ENCODE results near the gene RFPL3.
A peak's percentile ranks its signal among the peaks of the same experiment; 100 is the strongest.

The RFPL3 gene

DNA sequence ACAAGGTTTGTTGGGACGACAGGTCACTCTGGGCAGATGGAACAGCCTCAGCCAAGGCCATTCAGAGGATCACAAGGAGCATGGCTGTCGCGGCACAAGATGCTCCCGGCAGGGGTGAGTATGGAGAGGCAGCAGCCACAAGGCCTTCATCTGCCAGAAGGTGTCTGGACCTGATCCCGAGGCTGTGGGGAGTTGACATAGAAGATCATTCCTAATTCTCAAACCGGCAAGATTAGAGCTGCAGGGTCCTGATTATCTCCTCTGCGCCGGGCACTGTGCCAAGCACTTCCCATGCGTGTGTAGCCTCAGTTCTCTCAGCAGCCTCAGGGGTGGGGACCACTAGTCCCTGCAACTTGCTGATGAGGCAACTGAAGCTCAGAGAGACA is 32.3 kb upstream of the RFPL3 start:
- CTCF ChIA-PET, result no interaction called here
- TF ChIP-seq, protein P1, sequence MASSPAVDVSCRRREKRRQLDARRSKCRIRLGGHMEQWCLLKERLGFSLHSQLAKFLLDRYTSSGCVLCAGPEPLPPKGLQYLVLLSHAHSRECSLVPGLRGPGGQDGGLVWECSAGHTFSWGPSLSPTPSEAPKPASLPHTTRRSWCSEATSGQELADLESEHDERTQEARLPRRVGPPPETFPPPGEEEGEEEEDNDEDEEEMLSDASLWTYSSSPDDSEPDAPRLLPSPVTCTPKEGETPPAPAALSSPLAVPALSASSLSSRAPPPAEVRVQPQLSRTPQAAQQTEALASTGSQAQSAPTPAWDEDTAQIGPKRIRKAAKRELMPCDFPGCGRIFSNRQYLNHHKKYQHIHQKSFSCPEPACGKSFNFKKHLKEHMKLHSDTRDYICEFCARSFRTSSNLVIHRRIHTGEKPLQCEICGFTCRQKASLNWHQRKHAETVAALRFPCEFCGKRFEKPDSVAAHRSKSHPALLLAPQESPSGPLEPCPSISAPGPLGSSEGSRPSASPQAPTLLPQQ (tag by site-specific recombination; IDR thresholded peaks at IDR 0.05), result peak; percentile 75
- TF ChIP-seq ZNF549 (tag by site-specific recombination; IDR thresholded peaks at IDR 0.05), result no peak
- TF ChIP-seq, protein P2, sequence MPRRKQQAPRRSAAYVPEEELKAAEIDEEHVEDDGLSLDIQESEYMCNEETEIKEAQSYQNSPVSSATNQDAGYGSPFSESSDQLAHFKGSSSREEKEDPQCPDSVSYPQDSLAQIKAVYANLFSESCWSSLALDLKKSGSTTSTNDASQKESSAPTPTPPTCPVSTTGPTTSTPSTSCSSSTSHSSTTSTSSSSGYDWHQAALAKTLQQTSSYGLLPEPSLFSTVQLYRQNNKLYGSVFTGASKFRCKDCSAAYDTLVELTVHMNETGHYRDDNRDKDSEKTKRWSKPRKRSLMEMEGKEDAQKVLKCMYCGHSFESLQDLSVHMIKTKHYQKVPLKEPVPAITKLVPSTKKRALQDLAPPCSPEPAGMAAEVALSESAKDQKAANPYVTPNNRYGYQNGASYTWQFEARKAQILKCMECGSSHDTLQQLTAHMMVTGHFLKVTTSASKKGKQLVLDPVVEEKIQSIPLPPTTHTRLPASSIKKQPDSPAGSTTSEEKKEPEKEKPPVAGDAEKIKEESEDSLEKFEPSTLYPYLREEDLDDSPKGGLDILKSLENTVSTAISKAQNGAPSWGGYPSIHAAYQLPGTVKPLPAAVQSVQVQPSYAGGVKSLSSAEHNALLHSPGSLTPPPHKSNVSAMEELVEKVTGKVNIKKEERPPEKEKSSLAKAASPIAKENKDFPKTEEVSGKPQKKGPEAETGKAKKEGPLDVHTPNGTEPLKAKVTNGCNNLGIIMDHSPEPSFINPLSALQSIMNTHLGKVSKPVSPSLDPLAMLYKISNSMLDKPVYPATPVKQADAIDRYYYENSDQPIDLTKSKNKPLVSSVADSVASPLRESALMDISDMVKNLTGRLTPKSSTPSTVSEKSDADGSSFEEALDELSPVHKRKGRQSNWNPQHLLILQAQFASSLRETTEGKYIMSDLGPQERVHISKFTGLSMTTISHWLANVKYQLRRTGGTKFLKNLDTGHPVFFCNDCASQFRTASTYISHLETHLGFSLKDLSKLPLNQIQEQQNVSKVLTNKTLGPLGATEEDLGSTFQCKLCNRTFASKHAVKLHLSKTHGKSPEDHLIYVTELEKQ (tag by site-specific recombination; IDR thresholded peaks at IDR 0.05; ENCODE audit: borderline replicate concordance), result no peak
- H3K36me3 ChIP-seq (ENCODE audit: control insufficient read depth in 2 of 2, insufficient read depth in 1 of 2, low read length in 2 of 2), result no peaks in the 10 kb centered on the region
- no peak overlapping the region for H3K27ac ChIP-seq (ENCODE audit: extremely low read depth, low read depth, low read length)
- no peaks in the 10 kb centered on the region for H3K9me3 ChIP-seq (ENCODE audit: control insufficient read depth, insufficient read depth, low read depth, low read length)
- no peaks in the 10 kb centered on the region for H3K4me1 ChIP-seq (ENCODE audit: control insufficient read depth, insufficient read depth, low read length)
- H3K4me3 ChIP-seq (ENCODE audit: low read depth, low read length), result no peak overlapping the region
- POLR2A ChIA-PET, result no interaction called here

DNA sequence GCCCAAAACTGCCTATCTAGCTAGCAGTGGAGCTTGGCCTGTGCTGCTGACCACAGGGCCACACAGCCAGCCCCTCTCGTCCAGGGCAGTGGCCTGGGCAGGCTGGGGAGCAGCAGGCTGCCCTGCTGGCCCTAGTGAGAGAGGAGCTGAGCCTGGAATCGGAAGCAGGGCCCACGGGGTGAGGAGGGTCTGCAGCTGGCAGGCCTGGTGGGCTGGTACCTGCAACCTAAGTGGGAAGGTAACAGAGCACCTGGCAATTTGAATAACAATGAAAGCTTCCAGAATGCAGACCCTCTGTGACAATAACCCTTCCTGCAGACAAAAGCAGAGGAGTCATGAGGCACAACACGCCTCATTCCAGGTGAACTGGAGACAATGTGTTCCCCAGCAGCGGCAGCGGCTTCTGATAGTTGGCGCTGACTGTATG is 31.8 kb upstream of the RFPL3 start:
- H3K9me3 ChIP-seq (ENCODE audit: control insufficient read depth, insufficient read depth, low read depth, low read length), result no peaks in the 10 kb centered on the region
- ChIA-PET CTCF (interaction anchor here (0.7 kb wide), 1 partner anchor 60 kb away, joined by 5 read pairs; no protein-coding TSS in a partner anchor), POLR2A (no interaction called here)
- no peak overlapping the region for H3K27ac ChIP-seq (ENCODE audit: extremely low read depth, low read depth, low read length)
- H3K36me3 ChIP-seq (ENCODE audit: control insufficient read depth in 2 of 2, insufficient read depth in 1 of 2, low read length in 2 of 2), result no peaks in the 10 kb centered on the region
- TF ChIP-seq, protein P3, sequence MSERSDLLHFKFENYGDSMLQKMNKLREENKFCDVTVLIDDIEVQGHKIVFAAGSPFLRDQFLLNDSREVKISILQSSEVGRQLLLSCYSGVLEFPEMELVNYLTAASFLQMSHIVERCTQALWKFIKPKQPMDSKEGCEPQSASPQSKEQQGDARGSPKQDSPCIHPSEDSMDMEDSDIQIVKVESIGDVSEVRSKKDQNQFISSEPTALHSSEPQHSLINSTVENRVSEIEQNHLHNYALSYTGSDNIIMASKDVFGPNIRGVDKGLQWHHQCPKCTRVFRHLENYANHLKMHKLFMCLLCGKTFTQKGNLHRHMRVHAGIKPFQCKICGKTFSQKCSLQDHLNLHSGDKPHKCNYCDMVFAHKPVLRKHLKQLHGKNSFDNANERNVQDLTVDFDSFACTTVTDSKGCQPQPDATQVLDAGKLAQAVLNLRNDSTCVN (tag by site-specific recombination; optimal IDR thresholded peaks at IDR 0.05), result no peak
- TF ChIP-seq ZEB2 (tag by site-specific recombination; IDR thresholded peaks at IDR 0.05) (no peak), ZBTB21 (tag by site-specific recombination; IDR thresholded peaks at IDR 0.05) (no peak)
- H3K4me1 ChIP-seq (ENCODE audit: control insufficient read depth, insufficient read depth, low read length), result no peaks in the 10 kb centered on the region
- no peak overlapping the region for H3K4me3 ChIP-seq (ENCODE audit: low read depth, low read length)

DNA sequence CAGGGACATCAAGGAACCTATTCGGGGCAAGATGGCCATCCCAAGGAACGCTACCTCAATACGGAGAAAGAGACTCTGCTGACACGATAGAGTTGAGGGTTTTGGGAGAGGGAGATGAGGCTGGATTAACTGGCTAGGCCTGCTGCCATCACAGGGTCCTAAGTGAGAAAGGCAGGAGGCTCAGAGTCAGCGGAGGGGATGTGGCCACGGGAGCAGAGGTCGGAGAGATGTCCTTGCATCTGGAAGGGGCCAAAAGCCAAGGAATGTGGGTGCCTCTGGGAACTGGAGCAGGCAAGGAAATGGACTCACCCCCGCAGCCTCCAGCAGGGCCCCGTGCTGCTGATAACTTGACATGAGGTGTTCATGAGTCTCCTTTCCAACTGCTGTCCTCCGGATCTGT is 31.0 kb upstream of the RFPL3 start:
- H3K9me3 ChIP-seq (ENCODE audit: control insufficient read depth, insufficient read depth, low read depth, low read length), result no peaks in the 10 kb centered on the region
- CTCF ChIA-PET, result no interaction called here
- TF ChIP-seq ZNF248 (tag by site-specific recombination; IDR thresholded peaks at IDR 0.05) (no peak), GLI2 (tag by site-specific recombination; IDR thresholded peaks at IDR 0.05; ENCODE audit: borderline replicate concordance, low read depth) (no peak), ZBTB48 (tag by site-specific recombination; IDR thresholded peaks at IDR 0.05) (no peak), ZNF621 (tag by site-specific recombination; IDR thresholded peaks at IDR 0.05) (no peak), ZNF777 (tag by site-specific recombination; IDR thresholded peaks at IDR 0.05; ENCODE audit: borderline replicate concordance) (no peak), SP3 (tag by site-specific recombination; IDR thresholded peaks at IDR 0.05) (no peak), ZNF776 (tag by site-specific recombination; IDR thresholded peaks at IDR 0.05; ENCODE audit: borderline replicate concordance) (no peak), ZBTB20 (tag by site-specific recombination; IDR thresholded peaks at IDR 0.05) (no peak), WT1 (tag by site-specific recombination; IDR thresholded peaks at IDR 0.05) (no peak), ZNF24 (tag by site-specific recombination; IDR thresholded peaks at IDR 0.05) (no peak), KLF1 (tag by site-specific recombination; IDR thresholded peaks at IDR 0.05) (no peak)
- TF ChIP-seq, protein P4, sequence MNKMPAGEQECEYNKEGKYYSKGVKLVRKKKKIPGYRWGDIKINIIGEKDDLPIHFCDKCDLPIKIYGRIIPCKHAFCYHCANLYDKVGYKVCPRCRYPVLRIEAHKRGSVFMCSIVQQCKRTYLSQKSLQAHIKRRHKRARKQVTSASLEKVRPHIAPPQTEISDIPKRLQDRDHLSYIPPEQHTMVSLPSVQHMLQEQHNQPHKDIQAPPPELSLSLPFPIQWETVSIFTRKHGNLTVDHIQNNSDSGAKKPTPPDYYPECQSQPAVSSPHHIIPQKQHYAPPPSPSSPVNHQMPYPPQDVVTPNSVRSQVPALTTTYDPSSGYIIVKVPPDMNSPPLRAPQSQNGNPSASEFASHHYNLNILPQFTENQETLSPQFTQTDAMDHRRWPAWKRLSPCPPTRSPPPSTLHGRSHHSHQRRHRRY (tag by site-specific recombination; IDR thresholded peaks at IDR 0.05), result no peak
- TF ChIP-seq, protein P5, sequence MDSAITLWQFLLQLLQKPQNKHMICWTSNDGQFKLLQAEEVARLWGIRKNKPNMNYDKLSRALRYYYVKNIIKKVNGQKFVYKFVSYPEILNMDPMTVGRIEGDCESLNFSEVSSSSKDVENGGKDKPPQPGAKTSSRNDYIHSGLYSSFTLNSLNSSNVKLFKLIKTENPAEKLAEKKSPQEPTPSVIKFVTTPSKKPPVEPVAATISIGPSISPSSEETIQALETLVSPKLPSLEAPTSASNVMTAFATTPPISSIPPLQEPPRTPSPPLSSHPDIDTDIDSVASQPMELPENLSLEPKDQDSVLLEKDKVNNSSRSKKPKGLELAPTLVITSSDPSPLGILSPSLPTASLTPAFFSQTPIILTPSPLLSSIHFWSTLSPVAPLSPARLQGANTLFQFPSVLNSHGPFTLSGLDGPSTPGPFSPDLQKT (IDR thresholded peaks at IDR 0.05; ENCODE audit: borderline replicate concordance, low read depth, low read length), result no peak
- TF ChIP-seq, protein P6, sequence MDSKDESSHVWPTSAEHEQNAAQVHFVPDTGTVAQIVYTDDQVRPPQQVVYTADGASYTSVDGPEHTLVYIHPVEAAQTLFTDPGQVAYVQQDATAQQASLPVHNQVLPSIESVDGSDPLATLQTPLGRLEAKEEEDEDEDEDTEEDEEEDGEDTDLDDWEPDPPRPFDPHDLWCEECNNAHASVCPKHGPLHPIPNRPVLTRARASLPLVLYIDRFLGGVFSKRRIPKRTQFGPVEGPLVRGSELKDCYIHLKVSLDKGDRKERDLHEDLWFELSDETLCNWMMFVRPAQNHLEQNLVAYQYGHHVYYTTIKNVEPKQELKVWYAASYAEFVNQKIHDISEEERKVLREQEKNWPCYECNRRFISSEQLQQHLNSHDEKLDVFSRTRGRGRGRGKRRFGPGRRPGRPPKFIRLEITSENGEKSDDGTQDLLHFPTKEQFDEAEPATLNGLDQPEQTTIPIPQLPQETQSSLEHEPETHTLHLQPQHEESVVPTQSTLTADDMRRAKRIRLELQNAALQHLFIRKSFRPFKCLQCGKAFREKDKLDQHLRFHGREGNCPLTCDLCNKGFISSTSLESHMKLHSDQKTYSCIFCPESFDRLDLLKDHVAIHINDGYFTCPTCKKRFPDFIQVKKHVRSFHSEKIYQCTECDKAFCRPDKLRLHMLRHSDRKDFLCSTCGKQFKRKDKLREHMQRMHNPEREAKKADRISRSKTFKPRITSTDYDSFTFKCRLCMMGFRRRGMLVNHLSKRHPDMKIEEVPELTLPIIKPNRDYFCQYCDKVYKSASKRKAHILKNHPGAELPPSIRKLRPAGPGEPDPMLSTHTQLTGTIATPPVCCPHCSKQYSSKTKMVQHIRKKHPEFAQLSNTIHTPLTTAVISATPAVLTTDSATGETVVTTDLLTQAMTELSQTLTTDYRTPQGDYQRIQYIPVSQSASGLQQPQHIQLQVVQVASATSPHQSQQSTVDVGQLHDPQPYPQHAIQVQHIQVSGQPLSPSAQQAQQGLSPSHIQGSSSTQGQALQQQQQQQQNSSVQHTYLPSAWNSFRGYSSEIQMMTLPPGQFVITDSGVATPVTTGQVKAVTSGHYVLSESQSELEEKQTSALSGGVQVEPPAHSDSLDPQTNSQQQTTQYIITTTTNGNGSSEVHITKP (tag by site-specific recombination; IDR thresholded peaks at IDR 0.05), result no peak
- POLR2A ChIA-PET, result no interaction called here
- H3K4me1 ChIP-seq (ENCODE audit: control insufficient read depth, insufficient read depth, low read length), result no peaks in the 10 kb centered on the region
- no peaks in the 10 kb centered on the region for H3K36me3 ChIP-seq (ENCODE audit: control insufficient read depth in 2 of 2, insufficient read depth in 1 of 2, low read length in 2 of 2)
- H3K4me3 ChIP-seq (ENCODE audit: low read depth, low read length), result no peak overlapping the region
- H3K27ac ChIP-seq (ENCODE audit: extremely low read depth, low read depth, low read length), result no peak overlapping the region
